GM21381 (cell line): ENCODE measurements around the gene C12orf54.
"Not testable (repeated sequence)": the region's sequence is repeated elsewhere in the genome, so short reads cannot be mapped to it uniquely, and the experiment has no call there.

Experiments used
- ATAC-seq: cut with Tn5 transposase; IDR thresholded peaks from one replicate; pipeline ENCODE4 v1.9.1; 2021; ENCODE audit warnings: mild to moderate bottlenecking, moderate library complexity; ENCODE audit not compliant: unreplicated experiment

C12orf54 gene

DNA sequence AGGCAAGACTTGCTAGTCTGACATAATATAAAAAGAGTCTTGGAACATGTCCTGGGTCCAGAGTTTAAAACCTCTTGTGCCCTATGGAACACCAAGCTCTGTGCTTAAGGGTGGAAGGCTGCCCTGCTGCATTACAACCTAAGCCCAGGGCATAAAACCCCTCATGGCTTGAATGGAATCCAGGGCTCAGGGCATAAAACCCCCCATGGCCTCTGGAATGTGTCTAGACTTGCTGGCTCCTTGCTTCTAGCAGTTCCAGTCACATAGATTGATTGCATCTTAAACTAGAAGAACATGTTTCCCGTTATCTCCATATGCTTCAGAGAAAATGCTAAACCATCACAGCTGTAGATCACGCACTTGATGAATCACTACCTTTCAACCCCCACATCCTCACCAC lies 24.5 kb downstream of the C12orf54 start:
- ATAC-seq = not testable (repeated sequence)

DNA sequence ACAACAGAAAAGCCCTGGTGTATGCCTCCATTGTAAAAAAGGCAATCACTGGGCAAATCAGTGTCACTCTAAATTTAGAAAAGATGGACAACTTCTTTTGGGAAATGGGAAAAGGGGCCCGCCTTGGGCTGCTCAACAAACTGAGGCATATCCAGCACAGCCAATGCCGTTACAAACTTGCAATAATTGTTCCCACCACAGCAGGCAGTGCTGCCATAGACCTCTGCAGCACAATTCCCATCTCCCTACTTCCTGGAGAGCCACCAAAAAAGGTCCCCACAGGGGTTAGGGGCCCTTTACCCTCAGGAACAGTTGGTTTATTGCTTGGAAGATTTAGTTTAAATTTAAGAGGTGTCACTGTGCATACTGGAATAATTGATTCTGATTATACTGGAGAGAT lies 26.7 kb downstream of the C12orf54 start:
- ATAC-seq = no peak

GRCh38 chr12:48510111-48510510 lies 27.8 kb downstream of the C12orf54 start:
- ATAC-seq = no peak

DNA sequence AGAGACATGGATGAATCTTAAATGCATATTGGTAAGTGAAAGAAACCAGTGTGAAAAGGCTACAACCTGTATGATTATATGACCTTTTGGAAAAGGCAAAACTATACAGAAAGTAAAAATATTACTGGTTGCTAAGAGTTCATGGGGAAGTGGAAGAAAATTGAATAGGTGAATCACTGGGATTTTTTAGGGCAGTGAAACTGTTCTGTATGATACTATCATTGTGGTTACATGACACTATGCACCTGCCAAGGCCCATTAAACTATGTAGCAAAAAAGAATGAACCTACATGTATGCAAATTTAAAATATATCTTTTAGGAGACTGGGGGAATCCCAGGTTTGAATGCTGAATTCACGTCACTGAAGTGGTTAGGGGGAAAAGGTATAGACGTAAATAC lies 30.6 kb downstream of the C12orf54 start:
- peak; percentile 83 for ATAC-seq

GRCh38 chr12:48514728-48515127 lies 32.4 kb downstream of the C12orf54 start:
- ATAC-seq = no peak

- ATAC-seq = not testable (repeated sequence)
Observed at GRCh38 chr12:48520381-48520780, 38.1 kb downstream of the C12orf54 start.

- ATAC-seq = no peak
Observed at GRCh38 chr12:48525332-48525731, 43.0 kb downstream of the C12orf54 start, which contains the start of gene OR8S1. Gene OR8S1, plus strand, starts transcription at chr12:48525632. Its CDS starts 0 bp downstream, at chr12:48525632.

GRCh38 chr12:48527891-48528670 lies 45.8 kb downstream of the C12orf54 start:
- ATAC-seq = no peak

- ATAC-seq = no peak
Observed at GRCh38 chr12:48532601-48533000, 50.3 kb downstream of the C12orf54 start.

GRCh38 chr12:48536602-48537001 lies 54.3 kb downstream of the C12orf54 start:
- no peak for ATAC-seq

- no peak for ATAC-seq
Observed at GRCh38 chr12:48542300-48542928, 60.1 kb downstream of the C12orf54 start.

DNA sequence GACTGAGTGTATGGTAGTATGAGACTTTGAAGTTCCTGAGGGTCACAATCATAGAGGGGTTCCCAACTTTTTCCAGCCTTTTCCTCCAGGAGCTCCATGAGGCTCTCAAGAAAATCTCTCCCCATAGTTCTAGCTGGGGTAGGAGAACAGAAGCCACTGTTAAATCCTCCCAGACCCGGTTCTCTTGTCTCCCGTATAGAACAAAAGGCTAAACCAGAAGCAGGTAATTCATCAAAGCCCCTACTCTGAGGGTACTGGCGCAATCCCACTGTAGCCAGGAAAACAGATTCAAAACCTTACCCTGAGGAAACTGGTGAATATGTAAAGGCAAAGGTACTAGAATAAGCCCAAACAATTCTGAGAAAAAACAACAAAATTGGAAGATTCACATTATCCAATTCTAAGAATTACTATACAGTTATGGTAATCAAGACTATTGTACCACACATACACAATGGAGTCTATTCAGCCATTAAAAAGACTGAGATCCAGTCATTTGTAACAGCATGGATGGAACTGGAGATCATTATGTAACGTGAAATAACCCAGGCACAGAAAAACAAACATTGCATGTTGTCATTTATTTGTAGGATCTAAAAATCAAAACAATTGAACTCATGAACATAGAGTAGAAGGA lies 63.7 kb downstream of the C12orf54 start:
- ATAC-seq = no peak
